Lower lobe of right lung (tissue), 2 donors: Measurements from ENCODE around the gene CTNNA2. TPM values are rescaled to one million over a fixed set of nuclear protein-coding genes. Genes with fewer than 3 reads are reported as not detected.

Experiments
- ATAC-seq, 2 donors: fragments of 200-7000 bp; cut with Tn5 transposase; one replicate each; pipeline ENCODE4 v1.9.1; 2020 to 2022; ENCODE audit warnings: mild to moderate bottlenecking in 2 of 2, moderate library complexity in 2 of 2
- DNase-seq: peaks from one replicate; pipeline ENCODE4 v3.0.0-alpha.2; 2020
- H3K27ac ChIP-seq: fragments of 200-600 bp; one replicate; pipeline ENCODE4 v1.8.0; 2022
- H3K27me3 ChIP-seq: fragments of 200-600 bp; one replicate; pipeline ENCODE4 v1.8.0; 2022; ENCODE audit warnings: low read depth
- H3K36me3 ChIP-seq: fragments of 200-600 bp; one replicate; pipeline ENCODE4 v1.8.0; 2022; ENCODE audit warnings: mild to moderate bottlenecking
- H3K4me1 ChIP-seq: fragments of 200-600 bp; one replicate; pipeline ENCODE4 v1.8.0; 2022
- H3K4me3 ChIP-seq: fragments of 200-600 bp; one replicate; pipeline ENCODE4 v1.8.0; 2022; ENCODE audit warnings: mild to moderate bottlenecking
- H3K9me3 ChIP-seq: fragments of 200-600 bp; one replicate; pipeline ENCODE4 v1.8.0; 2022
- intact Hi-C: fragments of 100-400 bp; cut with DNase I; formaldehyde crosslinking; loops from one replicate; pipeline ENCODE4 v1.11.0; 2022
- total RNA-seq: library from RNA; stranded (reverse); fragmentation: NEBNext Ultra II Directional; extraction: Animal tissue kit (Norgen Biotek cat#: 25700); gene quantifications from one replicate; pipeline ENCODE4 v1.2.1, GENCODE V29; 2021
- TF ChIP-seq, protein P1 (sequence below): fragments of 200-600 bp; IDR thresholded peaks from one replicate; pipeline ENCODE4 v1.8.0; 2022; ENCODE audit warnings: antibody characterized with exemption, mild to moderate bottlenecking
- donor health status: DM: no; HTN: yes; CAD: no; lungs with severe emphysema.

Gene CTNNA2
- total RNA-seq, 1 donor from 2014 or later, result not detected

DNA sequence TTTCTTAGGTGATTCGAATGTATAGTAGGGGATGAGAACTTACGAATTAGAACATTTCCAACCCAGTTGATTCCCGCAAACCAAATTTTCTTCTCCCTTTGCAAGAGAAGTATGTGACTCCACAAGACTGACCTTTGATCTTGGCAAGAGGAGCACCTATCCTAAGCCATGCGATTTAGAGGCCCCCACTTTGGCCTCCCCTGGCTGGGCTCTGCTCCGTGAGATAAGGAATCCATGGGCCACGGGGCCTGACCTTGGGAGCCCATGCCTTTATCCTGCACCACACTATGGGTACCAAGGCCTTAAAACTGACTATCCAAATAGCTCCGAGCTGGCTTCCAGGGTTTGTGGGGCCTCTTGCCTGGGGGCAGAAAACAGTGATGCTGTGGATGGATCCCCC lies 656.0 kb downstream of the CTNNA2 start:
- no peak overlapping the region for H3K4me3 ChIP-seq
- ATAC-seq (no peak), DNase-seq (no peak)
- intact Hi-C loops, result no loop called here
- TF ChIP-seq, protein P1, sequence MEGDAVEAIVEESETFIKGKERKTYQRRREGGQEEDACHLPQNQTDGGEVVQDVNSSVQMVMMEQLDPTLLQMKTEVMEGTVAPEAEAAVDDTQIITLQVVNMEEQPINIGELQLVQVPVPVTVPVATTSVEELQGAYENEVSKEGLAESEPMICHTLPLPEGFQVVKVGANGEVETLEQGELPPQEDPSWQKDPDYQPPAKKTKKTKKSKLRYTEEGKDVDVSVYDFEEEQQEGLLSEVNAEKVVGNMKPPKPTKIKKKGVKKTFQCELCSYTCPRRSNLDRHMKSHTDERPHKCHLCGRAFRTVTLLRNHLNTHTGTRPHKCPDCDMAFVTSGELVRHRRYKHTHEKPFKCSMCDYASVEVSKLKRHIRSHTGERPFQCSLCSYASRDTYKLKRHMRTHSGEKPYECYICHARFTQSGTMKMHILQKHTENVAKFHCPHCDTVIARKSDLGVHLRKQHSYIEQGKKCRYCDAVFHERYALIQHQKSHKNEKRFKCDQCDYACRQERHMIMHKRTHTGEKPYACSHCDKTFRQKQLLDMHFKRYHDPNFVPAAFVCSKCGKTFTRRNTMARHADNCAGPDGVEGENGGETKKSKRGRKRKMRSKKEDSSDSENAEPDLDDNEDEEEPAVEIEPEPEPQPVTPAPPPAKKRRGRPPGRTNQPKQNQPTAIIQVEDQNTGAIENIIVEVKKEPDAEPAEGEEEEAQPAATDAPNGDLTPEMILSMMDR, result no peak
- H3K9me3 ChIP-seq, result no peaks in the 10 kb centered on the region
- no peaks in the 10 kb centered on the region for H3K27me3 ChIP-seq
- no peaks in the 10 kb centered on the region for H3K4me1 ChIP-seq
- H3K27ac ChIP-seq, result no peak overlapping the region
- no peaks in the 10 kb centered on the region for H3K36me3 ChIP-seq

DNA sequence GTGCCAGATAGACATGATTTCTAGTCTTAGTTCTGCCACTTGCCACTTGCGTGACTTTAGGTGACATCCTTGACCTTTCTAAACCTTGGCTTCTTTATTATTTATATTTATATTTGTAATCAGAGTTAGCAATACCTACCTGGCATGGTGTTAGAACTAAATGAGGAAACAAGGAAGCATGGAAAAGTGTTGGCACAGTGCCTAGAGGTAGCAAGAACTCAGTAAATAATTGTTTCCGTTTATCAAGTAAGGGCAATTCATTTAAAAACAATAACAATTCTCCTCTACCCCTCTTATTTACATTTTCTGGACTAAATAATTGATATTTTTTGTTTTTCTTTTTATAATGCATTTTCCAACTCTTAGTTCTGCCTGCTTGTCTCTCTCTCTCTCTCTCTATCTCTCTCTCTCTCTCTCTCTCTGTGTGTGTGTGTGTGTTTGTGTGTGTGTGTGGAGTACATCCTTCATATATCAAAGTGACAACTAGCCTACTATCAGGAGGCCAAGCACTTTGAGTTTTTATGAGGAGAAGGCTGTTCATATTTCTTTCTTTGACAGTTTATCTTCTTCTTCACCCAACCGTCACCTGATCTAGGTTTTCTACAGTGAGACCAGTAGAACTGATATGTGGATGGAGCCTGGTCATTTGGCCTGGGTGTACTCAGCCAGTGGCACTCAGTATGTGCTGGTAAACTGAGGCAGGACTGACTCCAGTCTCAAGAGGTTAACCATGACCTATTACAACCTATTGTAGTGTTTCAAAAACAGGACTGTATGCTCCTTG lies 657.2 kb downstream of the CTNNA2 start:
- Histone ChIP-seq H3K27me3 (no peaks in the 10 kb centered on the region), H3K4me3 (no peak overlapping the region), H3K27ac (no peak overlapping the region), H3K9me3 (no peaks in the 10 kb centered on the region), H3K4me1 (no peaks in the 10 kb centered on the region), H3K36me3 (no peaks in the 10 kb centered on the region)
- no peak for DNase-seq
- TF ChIP-seq, protein P1, result no peak
- intact Hi-C loops, result no loop called here
- ATAC-seq, result no peak

DNA sequence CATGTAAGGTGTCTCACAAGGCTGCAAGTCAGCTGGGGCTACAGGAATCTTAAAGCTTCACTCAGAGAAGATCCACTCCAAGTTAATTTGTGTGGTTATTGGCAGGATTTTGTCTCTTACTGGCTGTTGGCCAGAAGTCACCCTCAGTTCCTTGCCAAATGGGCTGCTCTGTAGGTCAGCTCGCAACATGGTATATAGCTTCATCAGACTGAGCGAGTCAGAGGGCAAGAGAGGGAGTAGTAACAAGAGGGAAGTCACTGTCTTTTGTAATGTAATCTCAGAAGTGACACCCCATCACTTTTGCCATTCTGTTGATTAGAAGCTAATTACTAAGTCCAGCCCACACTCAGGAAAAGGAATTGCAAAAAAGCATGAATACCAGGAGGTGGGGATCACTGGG lies 672.2 kb downstream of the CTNNA2 start:
- Histone ChIP-seq H3K27ac (no peak overlapping the region), H3K4me3 (no peak overlapping the region), H3K27me3 (no peaks in the 10 kb centered on the region), H3K4me1 (no peaks in the 10 kb centered on the region), H3K9me3 (no peaks in the 10 kb centered on the region), H3K36me3 (no peaks in the 10 kb centered on the region)
- DNase-seq (no peak), ATAC-seq (no peak)
- TF ChIP-seq, protein P1, result no peak
- intact Hi-C loops, result no loop called here

DNA sequence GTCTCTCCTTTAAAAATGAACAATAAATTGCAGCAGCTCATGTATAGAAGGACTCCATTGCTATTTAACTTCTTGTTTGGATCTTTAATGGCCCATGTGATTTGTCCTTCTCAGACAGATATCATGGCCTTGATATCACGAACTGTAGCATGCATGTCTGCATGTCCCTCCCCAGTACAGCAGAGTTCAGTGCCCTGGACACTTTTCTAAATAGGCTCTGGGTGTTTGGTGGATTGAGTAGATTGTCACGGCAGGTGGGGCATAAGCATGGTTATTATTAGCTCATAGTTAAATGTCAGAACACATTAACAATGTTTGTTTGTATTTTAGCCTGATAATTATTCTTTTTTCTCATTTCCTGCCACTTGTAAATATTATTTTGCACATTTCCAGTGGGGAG lies 673.4 kb downstream of the CTNNA2 start:
- no peak overlapping the region for H3K27ac ChIP-seq
- intact Hi-C loops, result no loop called here

DNA sequence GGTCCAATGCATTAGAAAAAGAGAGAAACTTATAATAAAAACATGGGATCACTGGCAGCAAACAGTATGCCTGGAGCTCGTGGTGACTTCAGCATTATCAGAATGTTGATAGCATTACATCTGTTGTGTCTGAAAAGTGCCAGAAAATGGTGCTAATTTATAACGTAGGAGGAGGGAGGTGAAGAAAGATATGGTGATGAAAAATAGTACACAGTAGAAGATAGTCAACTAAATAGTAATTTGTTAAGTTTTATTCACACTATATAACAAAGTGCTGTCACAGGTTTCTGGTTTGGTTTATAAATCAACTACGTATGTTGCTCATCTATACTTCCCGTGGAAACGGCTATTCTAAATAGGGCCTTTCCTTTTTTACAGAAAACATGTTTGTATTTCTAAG lies 674.3 kb downstream of the CTNNA2 start:
- Histone ChIP-seq H3K9me3 (no peaks in the 10 kb centered on the region), H3K36me3 (no peaks in the 10 kb centered on the region), H3K4me3 (no peak overlapping the region), H3K27ac (no peak overlapping the region), H3K27me3 (no peaks in the 10 kb centered on the region), H3K4me1 (no peaks in the 10 kb centered on the region)
- TF ChIP-seq, protein P1, result no peak
- intact Hi-C loops, result no loop called here
- DNase-seq (no peak), ATAC-seq (no peak)

More for the DNA sequence above, 673.4 kb downstream of the CTNNA2 start:
- H3K4me1 ChIP-seq, result no peaks in the 10 kb centered on the region
- TF ChIP-seq, protein P1, result no peak
- no peaks in the 10 kb centered on the region for H3K27me3 ChIP-seq
- DNase-seq (no peak), ATAC-seq (no peak)
- no peaks in the 10 kb centered on the region for H3K9me3 ChIP-seq
- H3K4me3 ChIP-seq, result no peak overlapping the region
- H3K36me3 ChIP-seq, result no peaks in the 10 kb centered on the region
